NCI-H2196 (cell line): Measurements from ENCODE around the gene DNMBP.
"Not testable (repeated sequence)": the region's sequence is repeated elsewhere in the genome, so short reads cannot be mapped to it uniquely, and the experiment has no call there.

ENCODE experiments used
- DNase-seq: peaks from one replicate; lab custom pipeline; 2025; ENCODE audit not compliant: unreplicated experiment; lab: John Stamatoyannopoulos, UW

Gene DNMBP

GRCh38 chr10:100020142-100020885 lies 10.6 kb upstream of the DNMBP start:
- no peak for DNase-seq

GRCh38 chr10:100019787-100020141 lies 10.0 kb upstream of the DNMBP start:
- DNase-seq, result peak; percentile 13

- DNase-seq, result peak; percentile 58
Observed at GRCh38 chr10:100014071-100014762, 4.5 kb upstream of the DNMBP start.

DNA sequence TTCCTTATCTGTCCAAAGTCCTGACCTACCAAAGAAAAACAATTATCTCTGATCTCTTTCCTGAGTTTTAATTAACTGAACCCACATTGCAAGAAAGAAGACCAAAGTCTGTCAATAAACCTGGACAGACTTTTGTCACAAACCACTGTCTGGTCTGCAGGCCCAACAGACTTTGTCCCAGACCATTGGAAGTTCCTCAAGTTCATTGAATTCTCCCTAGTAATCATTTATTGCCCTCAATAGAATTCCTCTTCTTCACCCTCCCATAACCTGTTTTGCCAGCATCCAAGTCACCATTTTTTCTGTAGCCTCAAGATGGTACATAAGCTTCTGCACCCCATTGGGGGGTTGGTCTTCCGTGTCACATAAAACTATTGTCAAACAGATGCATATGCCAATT lies 3.9 kb upstream of the DNMBP start:
- DNase-seq, result no peak

DNA sequence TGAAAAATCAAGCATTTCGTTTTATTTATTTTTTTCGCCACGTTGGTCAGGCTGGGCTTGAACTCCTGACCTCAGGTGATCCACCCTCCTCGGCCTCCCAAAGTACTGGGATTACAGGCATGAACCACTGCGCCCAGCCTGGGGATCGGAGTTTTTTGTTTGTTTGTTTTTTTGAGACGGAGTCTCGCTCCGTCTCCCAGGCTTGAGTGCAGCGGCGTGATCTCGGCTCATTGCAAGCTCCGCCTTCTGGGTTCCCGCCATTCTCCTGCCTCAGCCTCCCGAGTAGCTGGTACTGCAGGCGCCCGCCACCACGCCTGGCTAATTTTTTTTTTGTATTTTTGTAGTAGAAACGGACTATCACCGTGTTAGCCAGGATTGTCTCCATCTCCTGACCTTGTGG lies 2.2 kb upstream of the DNMBP start:
- DNase-seq, result not testable (repeated sequence)

DNA sequence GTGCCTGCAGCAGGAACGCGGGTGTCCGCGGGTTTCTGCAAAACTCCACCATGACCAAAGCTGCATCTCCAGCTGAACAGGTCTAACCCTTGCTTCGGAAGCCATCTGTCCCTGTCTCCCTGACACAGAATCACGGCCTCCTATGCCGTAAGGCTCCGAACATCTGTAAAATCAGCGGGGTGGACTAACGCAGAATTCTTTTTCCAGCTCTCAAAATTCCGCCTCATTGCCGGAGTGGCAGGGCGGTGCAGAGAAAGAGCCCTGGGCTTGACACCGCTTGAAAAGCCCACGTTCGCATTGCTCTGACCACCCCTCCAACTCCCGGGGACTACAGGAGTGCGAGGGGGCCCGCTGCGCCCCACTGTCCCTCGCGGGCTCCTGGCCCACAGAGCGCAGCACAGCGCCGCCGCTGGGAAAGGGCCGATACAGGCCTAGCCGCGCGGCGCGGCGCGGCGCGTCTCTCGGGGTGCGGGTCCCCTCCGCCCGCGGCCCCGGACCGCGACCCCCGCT lies 409 bp downstream of the DNMBP start:
- no peak for DNase-seq

DNA sequence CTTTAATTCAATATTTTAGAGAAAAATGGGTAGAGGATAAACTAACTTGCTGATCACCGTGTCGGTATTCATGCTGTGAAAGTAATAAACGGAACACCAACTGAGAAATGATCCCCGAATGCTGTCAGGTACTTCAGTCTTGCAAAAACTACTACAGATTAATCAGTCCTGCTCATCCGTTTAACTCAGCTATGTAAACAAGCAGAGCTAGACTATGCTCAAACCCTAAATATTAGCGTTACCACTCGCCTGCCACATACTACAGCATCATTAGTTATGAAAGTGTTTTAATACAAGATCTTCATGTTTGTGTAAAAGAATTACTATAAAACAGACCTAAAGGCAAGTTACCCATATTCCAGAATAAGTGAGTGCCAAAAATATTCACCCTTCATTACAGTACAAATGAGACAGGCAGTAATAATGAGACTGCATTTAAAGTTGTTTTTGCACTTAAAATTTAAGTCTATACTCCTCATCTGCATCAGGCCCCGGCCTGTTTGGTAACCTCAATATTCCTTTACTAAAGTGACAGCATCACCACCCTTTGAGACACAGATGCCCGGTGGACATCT lies 952 bp downstream of the DNMBP start:
- no peak for DNase-seq

DNA sequence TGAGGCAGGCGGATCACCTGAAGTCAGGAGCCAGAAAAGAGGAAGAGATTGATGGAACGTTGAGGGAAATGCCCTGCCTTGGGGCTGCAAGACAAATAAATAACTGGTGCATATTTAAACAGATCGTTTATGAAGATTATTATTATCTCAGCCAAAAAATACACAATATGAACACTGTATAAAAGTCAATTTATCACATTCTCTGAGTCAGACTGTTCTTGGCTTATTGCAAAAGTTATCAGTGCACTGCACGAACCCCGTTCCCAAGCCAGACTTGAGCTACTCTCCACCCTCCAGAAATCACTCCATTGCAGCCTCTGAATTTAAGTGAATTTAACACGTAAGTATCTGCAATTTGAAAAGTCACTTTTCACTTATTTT lies 1.6 kb downstream of the DNMBP start:
- no peak for DNase-seq

- DNase-seq, result no peak
Observed at GRCh38 chr10:100007231-100008141, 2.3 kb downstream of the DNMBP start.

DNA sequence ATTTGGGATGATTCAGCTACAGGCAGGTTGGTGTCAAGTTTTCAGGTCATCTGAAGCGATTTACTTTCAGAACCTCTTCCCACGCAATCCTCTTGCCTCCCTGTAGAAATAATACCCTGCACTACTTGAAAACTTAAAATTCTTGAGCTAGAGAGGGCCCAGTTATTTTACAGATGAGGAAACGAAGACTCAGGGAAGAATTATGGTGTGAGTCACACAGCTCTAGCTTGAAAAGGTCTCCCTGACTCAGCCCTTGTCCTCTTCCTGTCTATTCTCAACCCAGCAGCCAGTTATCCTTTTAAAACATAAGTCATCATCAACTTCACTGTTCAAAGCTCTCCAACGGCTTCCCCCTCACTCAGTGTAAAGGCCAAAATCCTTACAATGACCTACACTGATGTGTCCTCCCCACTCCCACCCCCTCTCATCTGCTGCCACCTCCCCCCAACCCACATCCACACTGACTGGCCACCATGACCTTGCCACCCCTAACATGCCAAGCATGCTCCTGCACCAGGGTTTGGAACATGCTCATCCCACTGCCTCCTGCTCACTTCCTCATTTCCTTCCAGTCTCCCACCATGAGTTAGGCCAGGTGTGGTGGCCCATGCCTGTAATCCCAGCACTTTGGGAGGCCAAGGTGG lies 3.4 kb downstream of the DNMBP start:
- no peak for DNase-seq

DNA sequence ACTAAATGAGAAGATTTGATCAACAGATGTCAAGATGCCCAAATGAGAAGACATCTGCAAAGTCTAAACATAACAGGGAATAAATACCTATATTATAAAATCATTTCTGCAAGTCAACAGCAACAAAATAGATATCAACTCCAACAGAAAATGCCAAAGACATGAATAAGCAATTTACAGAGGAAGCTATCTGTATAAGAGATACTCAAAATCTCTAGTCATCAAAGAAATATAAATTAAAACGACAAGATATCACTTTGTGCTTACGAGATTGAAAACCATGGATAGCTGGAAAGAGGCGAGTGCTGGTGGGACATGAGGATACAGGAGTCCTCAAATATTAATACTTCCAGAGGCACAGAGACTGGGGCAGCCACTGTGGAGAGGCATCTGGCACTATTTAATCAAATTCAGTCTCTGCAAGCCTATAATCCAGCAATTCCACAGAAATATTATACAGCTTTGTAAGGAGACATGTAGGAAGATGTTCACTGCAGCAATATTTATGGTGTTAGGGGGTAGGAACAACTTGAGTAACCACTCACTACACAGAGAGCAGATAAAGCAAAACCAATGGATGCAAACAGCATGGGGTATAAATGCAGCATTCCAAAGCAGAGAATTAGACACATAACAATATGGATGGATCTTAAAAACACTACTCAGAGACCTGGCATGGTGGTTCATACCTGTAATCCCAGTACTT lies 4.8 kb downstream of the DNMBP start:
- DNase-seq, result no peak

GRCh38 chr10:100000109-100000644 lies 9.6 kb downstream of the DNMBP start:
- DNase-seq, result no peak

DNA sequence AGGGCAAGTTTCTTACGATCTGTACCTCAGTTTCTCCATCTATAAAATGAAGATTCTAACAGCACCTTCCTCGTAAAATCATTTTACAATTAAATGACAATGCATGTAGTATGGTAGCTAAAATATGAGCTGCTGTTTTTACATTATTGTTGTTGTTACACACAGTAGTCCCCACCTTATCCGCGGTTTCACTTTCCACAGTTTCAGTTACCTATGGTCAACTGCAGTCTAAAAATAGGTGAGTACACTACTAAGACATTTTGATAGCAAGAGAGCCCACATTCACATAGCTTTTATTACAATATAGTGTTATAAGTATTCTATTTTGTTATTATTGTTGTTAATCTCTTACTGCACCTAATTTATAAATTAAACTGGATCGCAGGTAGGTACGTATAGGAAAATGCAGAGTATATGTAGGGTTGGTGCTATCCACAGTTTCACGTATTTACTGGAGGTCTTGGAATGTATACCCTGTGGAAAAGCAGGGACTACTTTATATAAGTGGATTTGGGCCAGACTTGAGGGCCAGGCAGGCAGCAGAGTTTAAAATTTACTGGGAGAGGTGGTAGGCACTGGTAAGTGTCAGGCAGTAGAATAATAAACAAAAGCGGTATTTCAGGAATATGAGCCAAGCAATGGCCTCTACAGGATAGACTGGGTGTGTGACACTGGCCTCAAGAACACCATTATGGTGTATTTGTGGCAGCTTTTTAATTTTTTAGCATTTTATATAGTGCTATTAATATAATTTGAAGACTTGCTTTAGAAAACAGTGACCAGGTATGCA lies 10.2 kb downstream of the DNMBP start:
- DNase-seq, result no peak

- no peak for DNase-seq
Observed at GRCh38 chr10:99998889-99999288, 10.9 kb downstream of the DNMBP start.

- no peak for DNase-seq
Observed at GRCh38 chr10:99996671-99997648, 12.8 kb downstream of the DNMBP start.

DNA sequence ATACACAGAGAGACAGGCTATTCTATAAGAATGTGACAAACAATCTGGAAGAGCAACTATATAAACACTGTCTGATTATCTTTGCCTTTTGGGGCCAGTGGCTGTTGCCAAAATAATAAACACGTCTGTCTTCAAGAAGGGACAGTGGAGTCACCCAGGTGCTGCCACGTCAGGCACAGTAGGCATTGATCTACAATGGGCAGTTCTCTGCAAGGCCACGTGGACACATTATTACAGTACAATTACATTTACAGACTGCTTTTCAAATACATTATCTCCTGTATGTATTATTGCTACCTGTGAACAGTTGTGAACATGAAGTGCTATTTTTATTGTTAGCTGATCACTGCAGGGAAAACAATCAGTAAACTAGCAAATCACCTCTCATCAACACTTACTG lies 14.0 kb downstream of the DNMBP start:
- no peak for DNase-seq

GRCh38 chr10:99995269-99995668 lies 14.5 kb downstream of the DNMBP start:
- no peak for DNase-seq

DNA sequence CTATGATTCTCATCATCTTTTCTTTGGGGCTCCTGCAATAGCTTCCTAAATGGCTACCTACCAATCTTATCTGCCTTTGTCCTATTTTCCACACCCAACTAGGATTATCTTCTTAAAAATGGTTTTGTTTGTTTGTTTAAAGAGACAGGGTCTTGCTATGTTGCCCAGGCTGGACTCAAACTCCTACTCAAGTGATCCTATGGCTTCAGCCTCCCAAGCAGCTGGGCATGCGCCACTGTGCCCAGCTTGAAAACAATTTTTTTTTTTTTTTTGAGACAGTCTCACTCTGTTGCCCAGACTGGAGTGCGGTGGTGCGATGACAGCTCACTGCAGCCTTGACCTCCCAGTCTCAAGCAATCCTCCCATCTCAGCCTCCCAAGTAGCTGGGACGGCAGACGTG lies 14.9 kb downstream of the DNMBP start:
- no peak for DNase-seq
